C4-2B (cell line): ENCODE results near the gene DYRK1A.

Source experiments
- ZFX ChIP-seq: fragments of 450-650 bp; IDR thresholded peaks from 2 replicates; pipeline ENCODE4 v1.6.1; 2017
- TF ChIP-seq, protein P1 (sequence below): fragments of 450-650 bp; conservative IDR thresholded peaks from 2 replicates; pipeline ENCODE4 v1.5.1; 2017; ENCODE audit warnings: mild to moderate bottlenecking

DNA sequence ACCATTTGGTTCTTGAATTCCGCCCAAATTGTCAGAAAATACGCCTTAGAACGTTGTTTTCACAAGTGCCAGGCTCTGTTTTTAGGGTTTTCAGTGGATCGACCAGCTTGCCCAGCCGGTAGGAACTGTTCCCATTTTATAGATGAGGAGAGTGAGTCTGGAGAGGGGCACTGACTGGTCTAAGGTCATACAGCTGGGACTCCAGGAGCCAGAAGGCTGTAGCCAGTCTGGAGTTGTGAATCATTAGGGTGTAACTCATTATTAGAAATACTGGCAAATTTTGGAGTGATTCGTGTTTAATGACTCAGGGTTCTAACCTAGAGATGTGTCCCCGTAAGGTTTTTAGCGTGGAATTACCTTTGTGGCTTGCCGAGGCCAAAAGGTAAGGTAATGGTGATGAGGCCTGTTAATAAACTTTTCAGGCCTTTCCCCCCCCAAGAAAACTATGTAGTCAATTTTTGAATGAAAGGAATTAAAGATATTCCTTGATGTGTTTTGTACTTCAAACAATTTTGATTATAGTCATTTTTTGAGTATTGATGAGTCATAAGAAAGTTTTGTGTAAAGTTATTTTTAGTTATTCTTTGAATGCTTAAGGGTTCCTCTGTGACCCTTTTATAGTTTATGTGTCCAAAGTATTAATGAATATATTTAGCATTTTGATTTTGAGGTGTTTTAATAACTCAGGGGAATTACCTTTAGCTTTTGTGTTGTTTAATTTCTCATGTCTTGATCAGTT lies 2.1 kb downstream of the DYRK1A start:
- no peak for TF ChIP-seq ZFX
- TF ChIP-seq, protein P1, sequence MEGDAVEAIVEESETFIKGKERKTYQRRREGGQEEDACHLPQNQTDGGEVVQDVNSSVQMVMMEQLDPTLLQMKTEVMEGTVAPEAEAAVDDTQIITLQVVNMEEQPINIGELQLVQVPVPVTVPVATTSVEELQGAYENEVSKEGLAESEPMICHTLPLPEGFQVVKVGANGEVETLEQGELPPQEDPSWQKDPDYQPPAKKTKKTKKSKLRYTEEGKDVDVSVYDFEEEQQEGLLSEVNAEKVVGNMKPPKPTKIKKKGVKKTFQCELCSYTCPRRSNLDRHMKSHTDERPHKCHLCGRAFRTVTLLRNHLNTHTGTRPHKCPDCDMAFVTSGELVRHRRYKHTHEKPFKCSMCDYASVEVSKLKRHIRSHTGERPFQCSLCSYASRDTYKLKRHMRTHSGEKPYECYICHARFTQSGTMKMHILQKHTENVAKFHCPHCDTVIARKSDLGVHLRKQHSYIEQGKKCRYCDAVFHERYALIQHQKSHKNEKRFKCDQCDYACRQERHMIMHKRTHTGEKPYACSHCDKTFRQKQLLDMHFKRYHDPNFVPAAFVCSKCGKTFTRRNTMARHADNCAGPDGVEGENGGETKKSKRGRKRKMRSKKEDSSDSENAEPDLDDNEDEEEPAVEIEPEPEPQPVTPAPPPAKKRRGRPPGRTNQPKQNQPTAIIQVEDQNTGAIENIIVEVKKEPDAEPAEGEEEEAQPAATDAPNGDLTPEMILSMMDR, result no peak
